ENCODE results near the gene CEACAM21.
A peak's percentile ranks its signal among the peaks of the same experiment; 100 is the strongest.

Gene CEACAM21

DNA sequence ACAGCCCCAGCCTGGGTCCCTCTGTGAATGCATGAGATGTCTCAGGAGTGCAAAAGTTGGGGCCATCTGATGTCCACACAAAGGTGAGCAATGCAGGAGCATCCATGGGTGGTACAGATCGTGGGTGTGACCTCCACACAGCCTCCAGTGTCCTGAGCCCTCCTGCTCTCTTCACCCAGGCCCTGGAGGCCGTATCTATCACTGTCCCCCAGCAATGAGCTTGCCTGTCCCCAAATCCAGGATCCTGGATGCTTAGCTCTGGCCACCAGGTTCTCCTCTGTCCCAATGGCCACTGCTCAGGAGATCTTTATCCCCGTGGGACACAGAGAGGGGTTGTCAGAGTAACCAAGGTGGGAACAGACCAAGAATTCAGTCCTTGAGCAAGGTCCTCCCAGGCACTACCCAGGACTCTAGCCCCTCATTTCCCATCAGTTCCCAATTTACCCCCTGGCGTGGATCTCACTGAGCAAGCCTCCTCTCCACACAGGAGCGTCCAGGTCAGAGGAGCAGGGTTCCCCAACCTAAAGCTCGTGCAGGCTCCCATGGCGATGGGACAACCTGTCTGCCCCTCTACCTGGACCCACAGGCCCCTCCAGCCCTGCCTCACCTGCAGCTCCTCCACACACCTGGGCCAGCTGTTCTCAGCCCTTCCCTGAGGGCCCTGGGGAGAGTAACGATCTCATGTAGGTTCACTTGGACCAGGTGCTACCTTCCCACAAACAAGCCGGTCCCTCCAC, 11.3 kb downstream of the CEACAM21 start:
- no peak overlapping the region for H3K4me3 ChIP-seq (ENCODE audit: low read depth, low read length)
- in situ Hi-C loops (cut with HindIII; ENCODE audit: low sequenced_read_pairs), result no loop called here
- TF ChIP-seq CTCF (IDR thresholded peaks at IDR 0.05; ENCODE audit: low read depth, low read length), result no peak
- no peak for DNase-seq (ENCODE audit: low read depth, low spot score)

DNA sequence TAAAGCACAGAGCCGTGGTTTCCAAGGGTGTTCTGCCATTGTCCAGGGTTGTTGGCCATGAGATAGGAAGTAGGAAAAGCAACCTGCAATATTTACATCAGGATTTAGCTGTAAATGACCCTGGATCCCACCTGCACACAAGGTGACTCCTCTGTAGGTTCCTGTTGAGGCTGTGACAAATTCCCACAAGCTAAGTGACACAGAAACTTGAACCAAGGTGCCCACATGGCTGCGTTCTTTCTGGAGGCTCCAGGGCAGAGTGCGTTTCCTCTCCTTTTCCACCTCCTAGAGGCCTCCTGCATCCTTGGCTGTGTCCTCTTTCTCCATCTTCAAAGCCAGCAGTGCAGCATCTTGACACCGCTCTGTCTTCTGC, 11.9 kb downstream of the CEACAM21 start:
- no peak for DNase-seq (ENCODE audit: low read depth, low spot score)
- TF ChIP-seq CTCF (IDR thresholded peaks at IDR 0.05; ENCODE audit: low read depth, low read length), result no peak
- in situ Hi-C loops (cut with HindIII; ENCODE audit: low sequenced_read_pairs), result no loop called here
- no peak overlapping the region for H3K4me3 ChIP-seq (ENCODE audit: low read depth, low read length)

- TF ChIP-seq CTCF (IDR thresholded peaks at IDR 0.05; ENCODE audit: low read depth, low read length), result no peak
- in situ Hi-C loops (cut with HindIII; ENCODE audit: low sequenced_read_pairs), result no loop called here
- H3K4me3 ChIP-seq (ENCODE audit: low read depth, low read length), result no peak overlapping the region
- peak; percentile 19 for DNase-seq (ENCODE audit: low read depth, low spot score)
Observed at GRCh38 chr19:41588497-41589209, 12.7 kb downstream of the CEACAM21 start.

DNA sequence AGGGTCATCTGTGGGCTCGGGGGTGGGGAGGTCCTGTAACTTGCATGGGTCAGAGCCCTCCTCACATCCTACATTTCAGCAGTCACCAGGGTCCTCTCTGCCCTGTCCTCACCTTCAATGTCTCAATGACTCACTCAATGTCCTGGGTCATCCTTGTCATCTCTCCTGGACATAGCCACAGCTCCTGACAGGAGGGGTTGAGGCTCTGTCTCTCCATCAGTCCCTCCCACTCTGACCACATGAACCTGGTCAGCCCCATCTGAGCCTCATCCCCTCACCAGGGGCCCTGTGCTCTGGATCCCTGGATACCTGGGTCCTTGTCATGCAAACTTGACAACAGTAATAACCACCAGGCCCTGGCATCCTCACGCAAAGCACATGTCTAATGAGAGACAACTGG, 13.4 kb downstream of the CEACAM21 start:
- no peak for DNase-seq (ENCODE audit: low read depth, low spot score)
- no peak overlapping the region for H3K4me3 ChIP-seq (ENCODE audit: low read depth, low read length)
- no peak for TF ChIP-seq CTCF (IDR thresholded peaks at IDR 0.05; ENCODE audit: low read depth, low read length)
- in situ Hi-C loops (cut with HindIII; ENCODE audit: low sequenced_read_pairs), result no loop called here

DNA sequence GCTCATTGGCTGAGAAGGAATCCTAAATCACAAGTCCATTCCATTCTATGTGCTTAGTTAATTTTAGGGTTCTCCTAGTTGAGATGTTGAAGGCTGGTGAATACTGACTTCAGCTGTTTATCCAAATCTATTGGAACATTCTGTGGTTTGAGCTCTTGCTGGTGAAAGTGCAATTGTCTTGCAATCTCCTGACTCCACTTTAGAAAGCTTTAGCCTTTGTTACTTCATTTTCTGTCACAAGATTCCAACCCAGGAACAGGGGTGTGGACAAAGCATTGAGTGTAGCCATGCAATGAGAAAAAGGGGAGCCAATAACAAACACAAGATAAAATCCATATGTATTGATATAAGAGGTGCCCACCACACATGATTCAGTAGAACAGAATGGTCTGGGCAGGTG, 15.0 kb downstream of the CEACAM21 start:
- TF ChIP-seq CTCF (IDR thresholded peaks at IDR 0.05; ENCODE audit: low read depth, low read length), result no peak
- no peak overlapping the region for H3K4me3 ChIP-seq (ENCODE audit: low read depth, low read length)
- DNase-seq (ENCODE audit: low read depth, low spot score), result no peak
- in situ Hi-C loops (cut with HindIII; ENCODE audit: low sequenced_read_pairs), result no loop called here

DNA sequence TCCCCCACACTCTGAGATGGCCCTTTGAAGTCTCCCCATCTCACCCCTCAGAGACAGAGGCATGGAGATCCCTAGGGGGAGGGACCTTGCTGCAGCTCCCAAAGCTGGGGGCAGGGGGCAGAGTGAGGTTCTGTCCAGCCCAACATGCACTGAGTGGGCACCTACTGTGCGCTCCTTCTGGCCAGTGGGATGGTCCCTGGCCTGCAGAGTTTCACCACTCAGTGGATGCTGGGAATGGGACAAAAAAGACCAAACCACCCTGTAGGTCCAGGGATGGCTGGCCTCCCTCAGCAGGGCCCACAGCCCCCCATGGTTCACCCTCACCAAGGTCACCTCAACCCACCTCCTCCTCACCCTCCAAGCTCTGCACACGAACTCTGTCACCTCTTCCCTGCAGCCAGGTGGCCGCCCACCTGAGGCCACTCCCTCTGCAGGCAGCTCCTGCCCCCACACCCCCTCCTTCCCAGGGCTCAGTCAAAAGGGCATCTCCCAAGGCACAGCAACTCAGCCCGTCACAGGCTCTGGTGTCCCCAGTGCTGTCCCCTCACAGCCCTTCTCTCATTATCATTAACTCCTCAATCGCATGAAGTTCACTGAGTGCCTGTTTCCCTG, 16.1 kb downstream of the CEACAM21 start:
- no peak overlapping the region for H3K4me3 ChIP-seq (ENCODE audit: low read depth, low read length)
- in situ Hi-C loops (cut with HindIII; ENCODE audit: low sequenced_read_pairs), result no loop called here
- no peak for TF ChIP-seq CTCF (IDR thresholded peaks at IDR 0.05; ENCODE audit: low read depth, low read length)
- no peak for DNase-seq (ENCODE audit: low read depth, low spot score)
